GM19240 (cell line): ENCODE results near the gene GRB2.
"Not testable (repeated sequence)": the region's sequence is repeated elsewhere in the genome, so short reads cannot be mapped to it uniquely, and the experiment has no call there.

Source experiments
- DNase-seq: peaks from one replicate; pipeline ENCODE4 v3.0.0; 2011; ENCODE audit warnings: low spot score; ENCODE audit not compliant: insufficient read length

The GRB2 gene

DNA sequence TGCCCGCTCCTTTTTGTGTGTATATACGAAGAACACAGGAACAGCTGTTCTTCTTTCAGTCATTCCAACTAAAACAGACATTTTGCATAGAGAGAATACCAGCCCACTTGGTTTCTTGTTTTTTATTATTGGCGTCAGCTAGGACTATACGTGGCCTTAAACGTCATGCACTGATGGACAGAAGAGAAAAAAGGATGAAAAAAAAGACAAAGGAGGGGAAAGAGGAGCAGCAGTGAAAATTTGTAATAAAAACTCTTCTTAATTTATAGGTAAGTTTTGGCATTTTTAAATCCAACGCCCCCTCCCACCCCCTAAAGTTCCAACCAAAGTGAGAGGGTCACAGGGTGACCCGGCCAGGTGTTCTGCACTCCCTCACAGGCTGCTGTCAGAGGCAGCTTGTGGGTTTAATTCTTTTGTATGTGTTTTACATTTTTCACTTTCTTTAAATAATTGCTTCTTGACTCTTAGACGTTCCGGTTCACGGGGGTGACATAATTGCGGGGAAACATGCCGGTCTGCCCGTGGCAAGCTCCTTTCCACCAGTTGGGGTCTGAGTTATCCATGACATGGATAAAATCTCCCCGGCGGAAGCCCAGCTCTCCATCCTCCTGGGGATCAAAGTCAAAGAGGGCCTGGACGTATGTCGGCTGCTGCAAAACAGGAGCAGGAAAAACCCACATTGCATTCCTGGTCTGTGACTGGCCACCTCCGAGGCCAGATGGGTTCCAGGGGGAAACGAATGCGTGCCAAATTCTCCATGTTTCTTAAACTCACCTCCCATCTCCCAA is 85.4 kb downstream of the GRB2 start:
- no peak for DNase-seq

DNA sequence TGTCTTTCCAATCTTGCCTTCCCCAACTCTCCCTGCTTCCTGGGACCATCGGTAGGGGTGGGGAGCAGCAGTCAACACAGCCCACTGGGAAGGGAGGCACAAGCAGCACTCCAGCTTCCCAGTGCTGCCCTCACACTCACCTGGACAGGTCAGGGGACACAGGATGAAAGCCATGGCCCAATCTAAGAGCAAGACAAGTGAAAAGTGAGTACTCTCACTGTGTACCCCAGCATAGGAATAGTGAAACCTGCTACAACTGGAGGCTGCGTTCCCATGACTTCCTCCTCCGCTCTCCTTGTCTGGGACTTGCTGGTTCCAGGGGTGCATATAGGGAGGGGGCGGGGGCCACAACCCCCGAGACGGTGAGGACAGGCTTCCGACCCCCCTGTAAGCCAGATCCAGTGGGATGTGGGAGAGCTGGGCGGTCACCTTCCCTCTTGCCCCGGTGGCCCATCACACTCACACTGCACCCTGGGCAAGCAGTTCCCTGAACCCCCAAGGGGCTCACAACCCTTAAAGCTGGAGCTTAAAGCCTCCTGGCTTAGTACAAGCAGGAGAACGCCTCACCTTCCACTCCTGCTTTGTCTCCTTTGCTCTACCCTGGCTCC is 86.8 kb downstream of the GRB2 start:
- DNase-seq, result no peak

DNA sequence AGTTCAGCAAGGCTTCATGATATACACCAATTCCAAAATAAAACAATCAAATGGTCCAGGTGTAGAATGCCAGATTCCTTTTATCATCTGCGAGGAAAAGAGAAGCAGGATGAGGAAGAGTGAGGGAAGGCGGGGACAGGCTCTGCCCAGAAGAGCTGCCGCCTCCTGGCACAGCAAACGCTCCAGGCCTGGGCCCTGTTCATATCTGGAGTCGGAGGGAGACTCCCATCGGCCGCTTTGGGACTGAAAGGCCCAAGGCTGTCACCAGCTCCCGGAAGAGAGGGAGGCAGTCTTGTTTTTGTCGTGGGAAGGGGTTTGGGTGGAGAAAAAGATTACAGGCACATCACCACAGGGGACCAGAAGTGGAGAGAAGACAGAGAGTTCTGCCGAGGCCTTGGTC is 87.3 kb downstream of the GRB2 start:
- no peak for DNase-seq

DNA sequence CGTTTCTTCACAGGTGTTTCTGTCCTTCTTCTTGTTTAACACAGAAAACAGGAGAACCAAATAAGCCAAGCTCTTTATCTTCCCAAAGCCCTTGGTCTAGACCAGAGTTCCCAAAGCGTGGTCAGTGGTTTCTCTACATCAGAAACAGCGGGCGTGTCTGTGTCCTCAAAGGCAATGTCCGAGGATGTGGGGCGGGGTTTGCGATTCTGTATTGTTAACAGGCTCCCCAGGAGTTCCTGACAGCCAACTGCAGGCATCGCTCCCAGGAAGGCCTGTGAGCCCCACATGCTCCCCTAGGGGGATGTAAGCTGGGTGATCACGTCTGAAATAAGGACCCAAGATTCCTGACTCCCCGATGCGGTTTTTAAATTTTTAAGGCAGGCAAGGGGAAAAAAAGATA is 87.8 kb downstream of the GRB2 start:
- no peak for DNase-seq

GRCh38 chr17:75316253-75316652 is 89.2 kb downstream of the GRB2 start:
- no peak for DNase-seq

DNA sequence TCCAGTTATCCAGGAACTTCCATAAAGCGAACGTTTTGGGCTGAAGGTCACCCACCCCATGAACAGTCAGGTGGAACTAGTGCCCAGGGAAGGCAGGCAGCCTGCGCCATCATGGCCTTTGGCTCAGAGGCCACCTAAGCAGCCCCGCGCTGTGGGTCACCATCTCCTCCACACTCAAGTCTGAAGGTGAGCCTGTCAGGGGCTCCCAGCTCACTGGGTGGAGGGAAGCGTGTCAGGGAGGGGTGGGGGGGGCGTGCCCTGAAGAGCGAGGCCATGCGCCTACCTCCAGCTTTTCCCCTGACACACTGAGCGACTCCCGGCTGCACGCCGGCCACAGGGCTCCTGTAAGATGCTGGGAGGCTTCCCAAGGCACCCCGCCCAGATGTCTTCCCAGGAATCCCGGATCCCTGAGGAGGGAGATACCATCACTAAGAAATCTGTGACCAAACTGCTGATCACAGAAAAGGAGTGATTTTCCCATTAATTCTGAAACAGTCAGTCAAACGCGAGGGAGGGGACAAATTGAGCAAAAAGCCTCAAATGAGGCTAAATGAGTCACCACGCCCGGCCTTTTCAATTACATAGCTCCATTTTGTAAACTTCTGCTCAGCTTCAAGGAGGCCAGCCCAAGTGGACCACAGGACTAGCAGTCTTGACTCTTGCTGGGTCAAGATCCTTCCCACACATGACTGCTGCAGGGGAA is 89.8 kb downstream of the GRB2 start:
- DNase-seq, result no peak

DNA sequence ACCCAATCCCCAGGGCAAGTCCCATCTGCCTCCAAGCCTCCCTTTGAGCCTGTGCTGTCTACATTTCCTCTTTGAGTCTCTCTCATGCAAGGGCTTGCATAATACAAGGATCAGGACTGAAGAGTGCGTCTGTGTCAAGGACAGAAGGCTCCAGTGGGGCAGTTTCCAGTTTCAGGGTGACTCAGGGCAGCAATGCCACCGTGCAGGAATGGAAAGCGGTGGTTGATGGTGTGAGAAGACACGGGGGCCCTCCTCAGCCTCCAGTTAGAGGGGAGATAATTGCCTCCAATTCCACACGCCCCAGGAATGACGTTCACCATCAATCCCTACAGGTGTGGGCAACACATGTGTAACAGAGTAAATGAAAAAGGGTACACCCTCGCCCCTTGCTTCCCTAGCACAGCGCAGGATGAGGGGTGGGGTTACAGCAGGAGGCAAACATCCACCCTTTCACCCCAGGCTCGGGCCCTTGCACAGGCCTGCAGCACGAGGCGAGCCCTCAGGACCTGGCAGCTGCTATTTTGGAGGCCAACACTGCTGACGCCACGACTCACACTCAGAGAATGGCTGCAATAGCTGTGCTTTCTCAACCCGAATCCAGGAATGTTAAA is 91.4 kb downstream of the GRB2 start:
- DNase-seq, result no peak

DNA sequence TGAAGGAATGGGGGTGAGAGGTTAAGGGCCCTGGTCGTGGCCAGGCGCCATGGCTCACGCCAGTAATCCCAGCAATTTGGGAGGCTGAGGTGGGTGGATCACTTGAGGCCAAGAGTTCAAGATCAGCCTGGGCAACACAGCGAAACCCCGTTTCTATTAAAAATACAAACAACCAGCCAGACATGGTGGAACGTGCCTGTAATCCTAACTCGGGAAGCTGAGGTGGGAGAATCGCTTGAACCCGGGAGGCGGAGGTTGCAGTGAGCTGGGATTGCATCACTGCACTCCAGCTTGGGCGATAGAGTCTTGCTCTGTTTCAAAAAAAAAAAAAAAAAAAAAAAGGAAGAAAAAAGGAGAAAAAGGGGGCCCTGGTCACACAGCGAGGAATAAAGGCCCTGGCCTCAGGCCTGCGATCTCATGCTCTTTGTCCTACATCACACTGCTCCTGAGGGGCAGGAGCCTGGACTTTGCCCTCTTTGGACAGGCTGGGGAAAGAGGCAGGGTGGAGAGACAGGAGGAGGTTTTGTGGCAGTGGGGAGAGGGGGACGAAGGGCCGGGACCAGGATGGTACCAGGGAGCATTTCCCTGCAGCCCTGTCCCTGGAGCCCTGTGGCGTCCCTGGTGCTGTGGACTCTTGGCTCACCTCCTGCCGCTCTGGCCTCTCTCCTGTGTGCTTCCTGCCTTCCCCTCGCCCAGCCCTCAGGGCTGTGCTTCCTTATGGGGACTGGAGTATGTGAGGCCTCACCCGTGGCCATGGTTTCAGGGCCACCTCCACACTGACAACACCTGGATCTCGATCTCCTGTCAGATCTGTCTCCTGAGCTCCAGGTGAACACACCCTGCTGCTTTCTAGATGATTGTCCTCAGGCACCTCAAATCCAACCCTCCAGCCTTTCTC is 96.5 kb downstream of the GRB2 start:
- no peak for DNase-seq

DNA sequence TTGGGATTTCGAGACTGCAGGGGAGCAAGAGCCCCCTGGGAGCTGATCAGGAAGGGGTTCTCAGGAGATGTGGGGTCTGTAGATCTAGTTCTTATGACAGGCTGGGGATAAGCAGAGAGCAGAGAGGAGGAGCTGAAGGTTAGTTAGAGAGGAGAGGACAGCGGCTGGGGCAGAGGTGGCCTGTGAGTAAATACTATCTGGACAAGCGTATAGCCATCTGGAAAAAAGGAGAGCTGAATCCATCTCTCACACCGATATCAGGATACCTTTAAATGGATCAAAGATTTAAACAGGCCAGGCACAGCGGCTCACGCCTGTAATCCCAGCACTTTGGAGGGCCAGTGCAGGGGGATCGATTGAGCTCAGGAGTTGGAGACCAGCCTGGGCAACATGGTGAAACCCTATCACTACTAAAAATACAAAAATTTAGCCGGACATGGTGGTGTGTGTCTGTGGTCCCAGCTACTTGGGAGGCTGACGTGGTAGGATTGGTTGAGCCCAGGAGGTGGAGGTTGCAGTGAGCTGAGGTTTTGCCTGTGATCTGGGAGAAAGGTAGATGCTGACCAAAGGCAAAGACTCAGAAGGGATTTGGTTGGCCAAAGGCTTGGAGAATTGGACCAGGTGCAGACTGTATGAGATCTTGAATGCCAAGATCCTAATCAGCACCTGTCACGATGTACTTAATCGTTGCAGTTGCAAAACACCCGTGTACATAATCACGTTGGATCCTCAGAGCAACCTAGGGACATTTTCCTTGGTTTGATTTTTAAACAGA is 97.3 kb downstream of the GRB2 start:
- DNase-seq, result no peak

- no peak for DNase-seq
Measured at GRCh38 chr17:75301502-75302206, 103.8 kb downstream of the GRB2 start.

DNA sequence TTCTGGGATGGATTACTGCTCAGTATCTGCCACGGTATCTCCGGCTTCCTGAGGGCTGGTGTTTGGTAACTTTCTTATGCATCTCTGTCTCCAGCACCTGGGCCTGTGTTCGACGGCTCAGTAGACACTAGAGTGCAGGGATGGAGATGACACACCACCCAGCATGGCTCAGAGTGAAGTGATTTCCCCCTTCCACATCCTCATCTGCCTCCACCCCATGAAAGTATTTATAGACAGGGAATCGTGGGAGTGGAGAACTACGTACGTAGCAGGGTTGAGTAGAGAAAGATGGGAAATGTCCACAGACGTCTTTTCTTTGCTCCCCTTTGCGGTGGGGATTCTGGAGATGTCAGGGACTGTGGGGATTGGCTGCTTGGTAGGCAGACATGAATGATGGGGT is 104.4 kb downstream of the GRB2 start:
- no peak for DNase-seq

- DNase-seq, result no peak
Measured at GRCh38 chr17:75300280-75300679, 105.2 kb downstream of the GRB2 start.

GRCh38 chr17:75295201-75296158 is 110.0 kb downstream of the GRB2 start:
- DNase-seq, result peak; percentile 16

DNA sequence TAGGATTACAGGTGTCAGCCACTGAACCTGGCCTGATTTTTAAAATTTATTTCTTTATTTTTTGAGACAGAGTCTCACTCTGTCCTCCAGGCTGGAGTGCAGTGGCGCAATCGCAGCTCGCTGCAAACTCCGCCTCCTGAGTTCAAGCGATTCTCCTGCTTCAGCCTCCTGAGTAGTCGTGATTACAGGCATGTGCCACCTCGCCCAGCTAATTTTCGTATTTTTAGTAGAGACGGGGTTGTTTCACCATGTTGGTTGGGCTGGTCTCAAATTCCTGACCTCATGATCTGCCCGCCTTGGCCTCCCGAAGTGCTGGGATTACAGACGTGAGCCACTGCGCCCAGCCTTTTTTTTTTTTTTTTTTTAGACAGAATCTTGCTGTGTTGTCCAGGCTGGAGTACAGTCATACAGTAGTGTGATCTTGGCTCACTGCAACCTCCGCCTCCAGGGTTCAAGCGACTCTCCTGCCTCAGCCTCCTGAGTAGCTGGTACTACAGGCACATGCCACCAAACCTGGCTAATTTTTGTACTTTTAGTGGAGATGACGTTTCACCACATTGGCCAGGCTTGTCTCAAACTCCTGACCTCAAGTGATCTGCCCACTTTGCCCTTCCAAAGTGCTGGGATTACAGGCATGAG is 112.5 kb downstream of the GRB2 start:
- not testable (repeated sequence) for DNase-seq

GRCh38 chr17:75289832-75290337 is 115.6 kb downstream of the GRB2 start:
- no peak for DNase-seq

- peak; percentile 84 for DNase-seq
Measured at GRCh38 chr17:75289115-75289831, 116.2 kb downstream of the GRB2 start, which contains the start of gene SLC25A19. Gene SLC25A19 (minus strand): TSS chr17:75289433. CDS start chr17:75286764, 2,669 bp downstream.

DNA sequence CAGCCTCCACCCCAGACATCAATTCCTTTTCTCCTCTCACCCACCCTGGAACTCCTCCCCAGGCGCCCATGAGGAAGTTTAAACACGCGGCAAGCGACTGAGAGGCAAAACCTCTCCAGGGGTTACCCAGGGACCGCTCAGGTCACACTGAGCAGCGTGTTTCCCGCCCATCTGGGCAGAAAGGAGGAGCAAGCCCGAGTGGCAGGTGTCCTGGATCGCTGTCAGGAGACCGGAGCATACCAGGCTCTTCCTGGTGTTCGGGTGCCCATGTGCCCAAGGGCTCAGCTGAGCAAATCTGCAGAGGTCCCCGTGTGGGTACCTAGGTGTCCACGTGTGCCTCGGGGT is 116.7 kb downstream of the GRB2 start:
- peak; percentile 27 for DNase-seq
